A549 (cell line): ENCODE results near the gene SH3RF3. TPM values are rescaled to one million over a fixed set of nuclear protein-coding genes. Genes with fewer than 3 reads are reported as not detected.
A peak's percentile ranks its signal among the peaks of the same experiment; 100 is the strongest.

Experiments used
- ATAC-seq, 2 experiments: fragments of 200-7000 bp in 1 of 2; fragments of >200 bp in 1 of 2; cut with Nextera tagmentation in 1 of 2; cut with Tn5 transposase in 1 of 2; 3 replicates each; pipeline versions ENCODE4 v1.8.0 to v1.9.1; 2018 to 2020; ENCODE audit warnings: mild to moderate bottlenecking in 1 of 2, moderate library complexity in 1 of 2
- CTCF ChIA-PET: fragments of 300-600 bp; sonication (Branson Sonifier 250); formaldehyde crosslinking; extraction: SDS; loops from one replicate; lab custom pipeline; 2021; ENCODE audit warnings: antibody characterized with exemption, inconsistent platforms; lab: Yijun Ruan, JAX
- POLR2A ChIA-PET: fragments of 350-600 bp; formaldehyde crosslinking; extraction: SDS; loops from one replicate; lab custom pipeline; 2021; ENCODE audit warnings: antibody characterized with exemption, inconsistent platforms; lab: Yijun Ruan, JAX
- DNase-seq, 2 experiments: peaks; one replicate each; pipeline versions ENCODE4 v3.0.0 to v3.0.0-alpha.2; 2011 to 2016; ENCODE audit warnings: low read depth in 1 of 2, low spot score in 1 of 2
- FAIRE-seq: peaks from 2 replicates; lab custom pipeline; 2011; peaks lifted over from hg19 to GRCh38; lab: Jason Lieb, UNC
- H3K27ac ChIP-seq, 2 experiments: fragments of >200 bp; sonication (Bioruptor Twin); formaldehyde crosslinking; 3 replicates each; pipeline ENCODE4 v1.5.1; 2016 to 2017
- H3K4me1 ChIP-seq: fragments of >200 bp; sonication (Bioruptor Twin); formaldehyde crosslinking; 3 replicates; pipeline ENCODE4 v1.6.1; 2016
- H3K4me2 ChIP-seq: fragments of >200 bp; sonication (Bioruptor Twin); formaldehyde crosslinking; 3 replicates; pipeline ENCODE4 v1.6.1; 2016
- H3K4me3 ChIP-seq: fragments of >200 bp; sonication (Bioruptor Twin); formaldehyde crosslinking; 3 replicates; pipeline ENCODE4 v1.5.1; 2016
- H3K9me3 ChIP-seq: fragments of >200 bp; sonication (Bioruptor Twin); formaldehyde crosslinking; 3 replicates; pipeline ENCODE4 v1.6.1; 2016
- CBX2 ChIP-seq: fragments of 200-600 bp; sonication (generic); IDR thresholded peaks from 2 replicates; pipeline ENCODE4 v1.6.1; 2016; ENCODE audit warnings: low read depth, mild to moderate bottlenecking, borderline replicate concordance
- CEBPB ChIP-seq, 2 experiments: fragments of >200 bp in 1 of 2; sonication (Bioruptor Twin) in 1 of 2; formaldehyde crosslinking in 1 of 2; IDR thresholded peaks; 2 replicates each; pipeline ENCODE4 v1.6.1; 2012 to 2016
- CHD2 ChIP-seq: fragments of 150-350 bp; IDR thresholded peaks from 2 replicates; pipeline ENCODE4 v1.6.1; 2014; ENCODE audit warnings: low read length; ENCODE audit not compliant: partially characterized antibody
- CTCF ChIP-seq: fragments of >200 bp; sonication (Bioruptor Twin); formaldehyde crosslinking; IDR thresholded peaks from 3 replicates; pipeline ENCODE4 v1.5.1; 2016
- E2F6 ChIP-seq: IDR thresholded peaks from 2 replicates; pipeline ENCODE4 v1.6.1; 2012; ENCODE audit warnings: low read depth, borderline replicate concordance
- EHF ChIP-seq: fragments of 250-450 bp; sonication (Bioruptor Pico); IDR thresholded peaks from 2 replicates; pipeline ENCODE4 v1.5.0; 2020; ENCODE audit warnings: mild to moderate bottlenecking
- EHMT2 ChIP-seq: fragments of 200-600 bp; sonication (generic); IDR thresholded peaks from 2 replicates; pipeline ENCODE4 v1.6.1; 2016; ENCODE audit warnings: antibody characterized with exemption, low read depth, mild to moderate bottlenecking, moderate library complexity
- EP300 ChIP-seq, 2 experiments: fragments of >200 bp; sonication (Bioruptor Twin); formaldehyde crosslinking; IDR thresholded peaks; 2 replicates in 1 of 2; 3 replicates in 1 of 2; pipeline ENCODE4 v1.6.1; 2016 to 2017
- FOSB ChIP-seq: fragments of 250-450 bp; sonication (Bioruptor Pico); IDR thresholded peaks from 2 replicates; pipeline ENCODE4 v1.5.0; 2020; ENCODE audit warnings: mild to moderate bottlenecking, moderate library complexity
- HES2 ChIP-seq: fragments of >200 bp; sonication (Bioruptor Twin); formaldehyde crosslinking; IDR thresholded peaks from 2 replicates; pipeline ENCODE4 v1.6.1; 2016
- HOXA7 ChIP-seq: fragments of 250-450 bp; sonication (Bioruptor Pico); IDR thresholded peaks from 2 replicates; pipeline ENCODE4 v1.5.0; 2020; ENCODE audit warnings: mild to moderate bottlenecking, moderate library complexity
- HOXB13 ChIP-seq: fragments of 250-450 bp; sonication (Bioruptor Pico); IDR thresholded peaks from 2 replicates; pipeline ENCODE4 v1.5.0; 2020; ENCODE audit warnings: low read depth, mild to moderate bottlenecking, moderate library complexity
- JUNB ChIP-seq: fragments of >200 bp; sonication (Bioruptor Twin); formaldehyde crosslinking; IDR thresholded peaks from 2 replicates; pipeline ENCODE4 v1.6.1; 2016
- MAFK ChIP-seq: fragments of 450-650 bp; IDR thresholded peaks from 2 replicates; pipeline ENCODE4 v1.6.1; 2014; ENCODE audit not compliant: partially characterized antibody
- MAX ChIP-seq: IDR thresholded peaks from 2 replicates; pipeline ENCODE4 v1.6.1; 2012
- MAZ ChIP-seq: fragments of 150-350 bp; IDR thresholded peaks from 2 replicates; pipeline ENCODE4 v1.6.1; 2014; ENCODE audit warnings: antibody characterized with exemption, low read depth, low read length, borderline replicate concordance
- MYC ChIP-seq: IDR thresholded peaks from 2 replicates; pipeline ENCODE4 v1.6.1; 2012; ENCODE audit warnings: mild to moderate bottlenecking, inconsistent platforms, low read length, improper control_type of control experiment, borderline replicate concordance
- NFE2L2 ChIP-seq: fragments of 150-350 bp; conservative IDR thresholded peaks from 2 replicates; pipeline ENCODE4 v1.6.1; 2014; ENCODE audit warnings: low read length
- POLR2A ChIP-seq: IDR thresholded peaks from 2 replicates; pipeline ENCODE4 v1.6.1; 2012; ENCODE audit warnings: mild to moderate bottlenecking, low read length
- RAD21 ChIP-seq, 2 experiments: fragments of >200 bp in 1 of 2; sonication (Bioruptor Twin) in 1 of 2; formaldehyde crosslinking in 1 of 2; IDR thresholded peaks in 1 of 2; conservative IDR thresholded peaks in 1 of 2; 2 replicates in 1 of 2; 3 replicates in 1 of 2; pipeline ENCODE4 v1.6.1; 2012 to 2018; ENCODE audit warnings: inconsistent platforms in 1 of 2
- RARB ChIP-seq: fragments of 250-450 bp; sonication (Bioruptor Pico); IDR thresholded peaks from 2 replicates; pipeline ENCODE4 v1.8.0; 2021; ENCODE audit warnings: mild to moderate bottlenecking, moderate library complexity
- REST ChIP-seq: fragments of 200-600 bp; sonication (generic); IDR thresholded peaks from 2 replicates; pipeline ENCODE4 v1.6.1; 2016; ENCODE audit warnings: antibody characterized with exemption, mild to moderate bottlenecking, moderate library complexity
- TFCP2L1 ChIP-seq: fragments of 250-450 bp; sonication (Bioruptor Pico); IDR thresholded peaks from 2 replicates; pipeline ENCODE4 v1.5.0; 2021; ENCODE audit warnings: mild to moderate bottlenecking
- ZC3H11A ChIP-seq: fragments of 450-650 bp; IDR thresholded peaks from 2 replicates; pipeline ENCODE4 v1.6.1; 2014; ENCODE audit warnings: antibody characterized with exemption, mild to moderate bottlenecking
- WGBS: methylation state at CpG from one replicate; pipeline ENCODE4 v1.1.6; 2017; ENCODE audit errors: missing lambda C conversion rate; 5-methylcytosine and 5-hydroxymethylcytosine counted together
- polyA plus RNA-seq, 4 experiments: library from polyadenylated mRNA; depleted of rRNA in 3 of 4; stranded (reverse); fragments of >200 nt; fragmentation: RNase III in 1 of 4; extraction: RNeasy Plus Mini Kit Qiagen cat#74134 plus additional on column Dnase treatment in 1 of 4; gene quantifications; 2 replicates in 3 of 4; 3 replicates in 1 of 4; pipeline ENCODE4 v1.2.3, GENCODE V29; 2011 to 2017

SH3RF3 gene
- polyA plus RNA-seq, 2 of the 4 experiments (the other 2 are of a cell fraction), result 0.04 to 0.21 TPM

- TF ChIP-seq REST, result no peak
- no peak for TF ChIP-seq E2F6
These were observed 334.9 kb downstream of the SH3RF3 start (continued) for GRCh38 chr2:109463891-109464290.

GRCh38 chr2:109466674-109467575 lies 337.9 kb downstream of the SH3RF3 start:
- CTCF ChIA-PET, result interaction anchor here (0.7 to 1.8 kb wide), 2 partner anchors 44 to 46 kb away, joined by 3 to 4 read pairs; no protein-coding TSS in a partner anchor
- peak in 1 of 2 experiments; percentile 19 for DNase-seq
- peak in 1 of 2 experiments; percentile 43; a peak in 2 of 6 replicates for ATAC-seq

GRCh38 chr2:109467701-109468100 lies 338.7 kb downstream of the SH3RF3 start:
- ChIA-PET CTCF (interaction anchor here (0.7 to 1.8 kb wide), 2 partner anchors 43 to 47 kb away, joined by 3 to 4 read pairs; no protein-coding TSS in a partner anchor), POLR2A (no interaction called here)
- H3K4me3 ChIP-seq, result no peak overlapping the region
- ATAC-seq, result no peak
- no peak overlapping the region for H3K4me2 ChIP-seq
- no peak for FAIRE-seq
- H3K9me3 ChIP-seq, result no peaks in the 10 kb centered on the region
- H3K4me1 ChIP-seq, result peaks cover 7% of the 10 kb centered on the region; the same call in 1 of the 3 replicates
- 80% methylated on average over 9 of the region's 9 CpGs for WGBS
- no peak for DNase-seq
- no peak for TF ChIP-seq RARB (CRISPR knock-in tag)
- no peak for TF ChIP-seq HES2
- no peak for TF ChIP-seq MAZ
- TF ChIP-seq EHF, result no peak
- no peak for TF ChIP-seq MAFK
- no peak for TF ChIP-seq FOSB (CRISPR knock-in tag)
- TF ChIP-seq, all 56 proteins: peak for 0
- no peak overlapping the region for H3K27ac ChIP-seq

More at GRCh38 chr2:109466674-109467575, 337.9 kb downstream of the SH3RF3 start:
- Histone ChIP-seq H3K4me1 (peaks cover 7% of the 10 kb centered on the region; the same call in 1 of the 3 replicates), H3K4me3 (no peak overlapping the region), H3K27ac (no peak overlapping the region), H3K9me3 (no peaks in the 10 kb centered on the region), H3K4me2 (0 out of 3 replicates have a peak overlapping the region, but pooled peaks have one; percentile 19)
- no peak for FAIRE-seq
- 59% methylated on average over 8 of the region's 8 CpGs for WGBS
- no peak for TF ChIP-seq POLR2A
- no peak for TF ChIP-seq MYC
- POLR2A ChIA-PET, result no interaction called here

GRCh38 chr2:109468893-109469292 lies 339.9 kb downstream of the SH3RF3 start:
- ATAC-seq, result no peak
- H3K4me3 ChIP-seq, result no peak overlapping the region
- no peak for FAIRE-seq
- no peak overlapping the region for H3K27ac ChIP-seq
- no peak for DNase-seq
- CTCF ChIA-PET, result no interaction called here
- no peaks in the 10 kb centered on the region for H3K9me3 ChIP-seq
- WGBS, result 75% methylated on average over 7 of the region's 7 CpGs
- no peak overlapping the region for H3K4me2 ChIP-seq
- peaks cover 7% of the 10 kb centered on the region; the same call in 1 of the 3 replicates for H3K4me1 ChIP-seq
- POLR2A ChIA-PET, result no interaction called here
- no peak for TF ChIP-seq NFE2L2
- TF ChIP-seq MAX, result no peak
- no peak for TF ChIP-seq EHMT2
- TF ChIP-seq CBX2, result no peak
- TF ChIP-seq ZC3H11A, result no peak
- TF ChIP-seq CEBPB (IDR thresholded peaks at IDR 0.05), result no peak
- TF ChIP-seq EP300 (IDR thresholded peaks at IDR 0.05), result no peak
- TF ChIP-seq CHD2, result no peak
- no peak for TF ChIP-seq JUNB
- no peak for TF ChIP-seq RAD21 (conservative IDR thresholded peaks at IDR 0.05 in 1 of 2, IDR thresholded peaks at IDR 0.05 in 1 of 2)
- no peak for TF ChIP-seq HOXB13
- no peak for TF ChIP-seq EHF
- no peak for TF ChIP-seq TFCP2L1
- no peak for TF ChIP-seq HOXA7 (CRISPR knock-in tag)
- no peak for TF ChIP-seq CTCF
